GM12878 (cell line): ENCODE data around the gene PHLDB3. TPM values are rescaled to one million over a fixed set of nuclear protein-coding genes. Genes with fewer than 3 reads are reported as not detected.

Experiments
- ATAC-seq: fragments of 200-7000 bp; cut with Tn5 transposase; 3 replicates; pipeline ENCODE4 v1.9.1; 2020; ENCODE audit warnings: mild to moderate bottlenecking, moderate library complexity
- BruUV-seq: library from RNA; stranded (reverse); fragments of 400-500 nt; replicated peaks from 2 replicates; lab custom pipeline; 2021; lab: Mats Ljungman, UMichigan
- CTCF ChIA-PET: fragments of 300-600 bp; sonication (Branson Sonifier 250); formaldehyde crosslinking; extraction: SDS; loops from one replicate; lab custom pipeline; 2021; ENCODE audit warnings: inconsistent platforms; lab: Yijun Ruan, JAX
- POLR2A ChIA-PET: fragments of 350-600 bp; formaldehyde crosslinking; extraction: SDS; loops from one replicate; lab custom pipeline; 2021; ENCODE audit warnings: inconsistent platforms; lab: Charles Lee
- RAD21 ChIA-PET: fragments of 300-600 bp; sonication (Branson Sonifier 250); formaldehyde crosslinking; loops from one replicate; lab custom pipeline; 2023; ENCODE audit warnings: antibody characterized with exemption; ENCODE audit not compliant: unreplicated experiment; lab: Charles Lee
- SMC1A ChIA-PET: fragments of 300-600 bp; sonication (Branson Sonifier 250); formaldehyde crosslinking; loops from one replicate; lab custom pipeline; 2023; ENCODE audit not compliant: unreplicated experiment, uncharacterized antibody; lab: Charles Lee
- DNase-seq: peaks from one replicate; pipeline ENCODE4 v3.0.0-alpha.2; 2011; ENCODE audit warnings: low read depth, low spot score
- FAIRE-seq: peaks from 3 replicates; lab custom pipeline; 2011; peaks lifted over from hg19 to GRCh38; lab: Jason Lieb, UNC
- H2AFZ ChIP-seq: 2 replicates; pipeline ENCODE4 v1.6.0; 2011; ENCODE audit warnings: low read depth, low read length, control low read depth; ENCODE audit not compliant: control insufficient read depth
- H3K27ac ChIP-seq: 2 replicates; pipeline ENCODE4 v1.5.1; 2011; ENCODE audit warnings: control low read depth; ENCODE audit not compliant: control insufficient read depth, insufficient read depth
- H3K27me3 ChIP-seq, 2 experiments: replicated peaks in 1 of 2; 2 replicates each; pipeline versions ENCODE4 v1.6.0 to v1.6.1; 2011; ENCODE audit warnings: low read length in 1 of 2; ENCODE audit not compliant: control insufficient read depth in 2 of 2, insufficient read depth in 2 of 2
- H3K36me3 ChIP-seq, 2 experiments: 2 replicates each; pipeline ENCODE4 v1.5.1; 2011; ENCODE audit warnings: low read length in 1 of 2; ENCODE audit not compliant: control insufficient read depth in 2 of 2, insufficient read depth in 2 of 2
- H3K4me1 ChIP-seq: 2 replicates; pipeline ENCODE4 v1.6.1; 2011; ENCODE audit warnings: mild to moderate bottlenecking, low read length, moderate library complexity, mixed read lengths; ENCODE audit not compliant: control insufficient read depth, insufficient read depth
- H3K4me2 ChIP-seq: 2 replicates; pipeline ENCODE4 v1.6.0; 2011; ENCODE audit warnings: control low read depth; ENCODE audit not compliant: control insufficient read depth, insufficient read depth
- H3K4me3 ChIP-seq: fragments of 200-600 bp; sonication (generic); 2 replicates; pipeline ENCODE4 v1.5.1; 2016
- H3K79me2 ChIP-seq: 2 replicates; pipeline ENCODE4 v1.6.0; 2011; ENCODE audit warnings: low read length; ENCODE audit not compliant: control insufficient read depth, insufficient read depth
- H3K9ac ChIP-seq: 2 replicates; pipeline ENCODE4 v1.8.0; 2011; ENCODE audit warnings: low read length, control low read depth, mixed read lengths; ENCODE audit not compliant: control insufficient read depth, insufficient read depth
- H3K9me3 ChIP-seq: replicated peaks from 3 replicates; pipeline ENCODE4 v1.5.1; 2011; ENCODE audit warnings: mild to moderate bottlenecking, low read length; ENCODE audit not compliant: control insufficient read depth, insufficient read depth
- H4K20me1 ChIP-seq: 2 replicates; pipeline ENCODE4 v1.6.0; 2011; ENCODE audit not compliant: control insufficient read depth, insufficient read depth
- CBX5 ChIP-seq: sonication (generic); IDR thresholded peaks from 2 replicates; pipeline ENCODE4 v1.6.1; 2016; ENCODE audit warnings: low read depth, moderate library complexity, mild to moderate bottlenecking, inconsistent platforms
- CHD4 ChIP-seq: fragments of 200-600 bp; sonication (generic); IDR thresholded peaks from 2 replicates; pipeline ENCODE4 v1.6.1; 2016; ENCODE audit warnings: mild to moderate bottlenecking
- EED ChIP-seq: sonication (generic); IDR thresholded peaks from 2 replicates; pipeline ENCODE4 v1.6.1; 2016; ENCODE audit warnings: antibody characterized with exemption, low read depth
- IRF4 ChIP-seq: IDR thresholded peaks from 2 replicates; pipeline ENCODE4 v1.6.1; 2011; ENCODE audit warnings: low read depth, low read length
- JUNB ChIP-seq: IDR thresholded peaks from 2 replicates; pipeline ENCODE4 v1.6.1; 2016; ENCODE audit warnings: antibody characterized with exemption, mild to moderate bottlenecking
- KDM1A ChIP-seq: fragments of 200-600 bp; sonication (generic); IDR thresholded peaks from 2 replicates; pipeline ENCODE4 v1.6.1; 2016; ENCODE audit warnings: borderline replicate concordance
- MEF2A ChIP-seq: IDR thresholded peaks from 2 replicates; pipeline ENCODE4 v1.6.1; 2011; ENCODE audit warnings: low read depth, mild to moderate bottlenecking, low read length, moderate library complexity; ENCODE audit not compliant: insufficient read depth
- MTA2 ChIP-seq: fragments of 450-650 bp; IDR thresholded peaks from 2 replicates; pipeline ENCODE4 v1.6.1; 2016; ENCODE audit warnings: low read depth, mild to moderate bottlenecking, moderate library complexity
- MXI1 ChIP-seq: fragments of 150-350 bp; IDR thresholded peaks from 2 replicates; pipeline ENCODE4 v1.6.1; 2011; ENCODE audit warnings: low read depth, mild to moderate bottlenecking, inconsistent platforms, low read length, improper control_type of control experiment
- NR2F1 ChIP-seq: fragments of 450-650 bp; conservative IDR thresholded peaks from 2 replicates; pipeline ENCODE4 v1.6.1; 2017; ENCODE audit warnings: mild to moderate bottlenecking
- NRF1 ChIP-seq: conservative IDR thresholded peaks from 2 replicates; pipeline ENCODE4 v1.6.1; 2011; ENCODE audit warnings: mild to moderate bottlenecking, low read depth, low read length, improper control_type of control experiment
- RCOR1 ChIP-seq: conservative IDR thresholded peaks from 2 replicates; pipeline ENCODE4 v1.6.1; 2012; ENCODE audit warnings: low read depth, low read length, improper control_type of control experiment
- RELB ChIP-seq: fragments of 450-650 bp; IDR thresholded peaks from 2 replicates; pipeline ENCODE4 v1.6.1; 2017; ENCODE audit warnings: low read depth, mild to moderate bottlenecking, moderate library complexity
- RUNX3 ChIP-seq: IDR thresholded peaks from 2 replicates; pipeline ENCODE4 v1.6.1; 2012; ENCODE audit warnings: low read length, inconsistent platforms
- SMAD1 ChIP-seq: fragments of 450-650 bp; IDR thresholded peaks from 2 replicates; pipeline ENCODE4 v1.6.1; 2018; ENCODE audit warnings: mild to moderate bottlenecking, low read depth; ENCODE audit not compliant: partially characterized antibody
- SMARCA5 ChIP-seq: fragments of 450-650 bp; IDR thresholded peaks from 2 replicates; pipeline ENCODE4 v1.6.1; 2017; ENCODE audit warnings: mild to moderate bottlenecking
- ZNF217 ChIP-seq: fragments of 450-650 bp; IDR thresholded peaks from 2 replicates; pipeline ENCODE4 v1.6.1; 2017; ENCODE audit warnings: antibody characterized with exemption, mild to moderate bottlenecking
- ZNF384 ChIP-seq: IDR thresholded peaks from 2 replicates; pipeline ENCODE4 v1.6.1; 2012; ENCODE audit warnings: low read depth, mild to moderate bottlenecking, low read length, improper control_type of control experiment, borderline replicate concordance
- ZSCAN29 ChIP-seq: fragments of 450-650 bp; IDR thresholded peaks from 2 replicates; pipeline ENCODE4 v1.6.1; 2017; ENCODE audit warnings: mild to moderate bottlenecking, moderate library complexity
- WGBS: methylation state at CpG from one replicate; pipeline ENCODE4 v1.1.6; 2016; ENCODE audit warnings: low lambda C conversion rate; ENCODE audit not compliant: insufficient replicate concordance, insufficient coverage; ENCODE audit errors: missing lambda C conversion rate; 5-methylcytosine and 5-hydroxymethylcytosine counted together
- in situ Hi-C: fragments of 300-500 bp; cut with MboI; formaldehyde crosslinking; loops from 9 replicates; pipeline ENCODE4 v1.14.3; 2018; ENCODE audit warnings: mixed read lengths
- intact Hi-C: fragments of 100-400 bp; cut with micrococcal nuclease; formaldehyde crosslinking; loops from one replicate; pipeline ENCODE4 v1.14.2; 2022; ENCODE audit not compliant: unreplicated experiment
- polyA plus RNA-seq, 11 experiments: library from polyadenylated mRNA; depleted of rRNA in 4 of 11; unstranded in 6 of 11; stranded (reverse) in 5 of 11; fragments of >200 nt; fragmentation: Nextera tagmentation in 4 of 11; fragmentation: Illumina TruSeq in 1 of 11; extraction: Ambion mirVana in 4 of 11; extraction: Trizol in 1 of 11; gene quantifications; 1 replicate in 1 of 11; 2 replicates in 10 of 11; pipeline versions ENCODE4 v1.2.1 to v1.2.3, GENCODE V29; 2011 to 2016; ENCODE audit warnings: inconsistent platforms in 2 of 11, missing spikeins in 2 of 11, low read depth in 1 of 11
- total RNA-seq, 4 experiments: library from RNA; depleted of rRNA in 3 of 4; stranded (reverse); fragments of >200 nt in 3 of 4; fragmentation: Illumina TruSeq in 1 of 4; extraction: Trizol in 1 of 4; gene quantifications; 2 replicates each; pipeline versions ENCODE4 v1.2.1 to v1.2.3, GENCODE V29; 2013 to 2021
- TF ChIP-seq, protein P1 (sequence below): IDR thresholded peaks from 2 replicates; pipeline ENCODE4 v1.6.1; 2012; ENCODE audit warnings: low read depth, low read length, improper control_type of control experiment

Gene PHLDB3
- total and polyA plus RNA-seq, 10 of the 15 experiments (the other 5 are each of a cell fraction or from before 2014, with no cell fraction given): 0.13 to 13.0 (median 5.5) TPM

DNA sequence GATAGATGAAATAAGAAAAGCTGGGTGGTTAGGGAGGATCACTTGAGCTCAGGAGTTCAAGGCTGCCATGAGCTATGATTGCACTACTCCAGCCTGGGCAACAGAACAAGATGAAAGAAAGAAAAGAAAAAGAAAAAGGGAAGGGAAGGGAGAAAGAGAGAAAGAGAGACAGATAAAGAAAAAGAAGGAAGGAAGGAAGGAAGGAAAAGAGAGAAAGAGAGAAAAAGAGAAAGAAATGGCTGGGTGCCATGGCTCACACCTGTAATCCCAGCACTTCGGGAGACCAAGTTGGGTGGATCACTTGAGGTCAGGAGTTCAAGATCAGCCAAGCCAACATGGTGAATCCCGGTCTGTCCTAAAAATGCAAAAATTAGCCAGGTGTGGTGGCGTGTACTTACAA, 68.8 kb downstream of the PHLDB3 start:
- WGBS: 30% methylated on average over 3 of the region's 3 CpGs
- BruUV-seq: no TSS peak
- ChIA-PET SMC1A (interaction anchor here (0.6 to 1.7 kb wide), 2 partner anchors 11 to 96 kb away, joined by 3 to 6 read pairs; no protein-coding TSS in a partner anchor), POLR2A (no interaction called here), RAD21 (no interaction called here), CTCF (interaction anchor here (1.5 to 3.9 kb wide), 3 partner anchors 11 to 89 kb away, joined by 6 to 20 read pairs (median 9); no protein-coding TSS in a partner anchor)
- H3K27me3 ChIP-seq: no peaks in the 10 kb centered on the region
- TF ChIP-seq RCOR1 (no peak), SMAD1 (no peak), JUNB (no peak), MXI1 (no peak), NRF1 (no peak), MEF2A (no peak), ZSCAN29 (no peak), MTA2 (no peak), IRF4 (no peak), EED (no peak), KDM1A (no peak), RELB (no peak), ZNF384 (no peak), RUNX3 (no peak), ZNF217 (no peak), SMARCA5 (no peak), NR2F1 (no peak), CBX5 (no peak), CHD4 (no peak)
- TF ChIP-seq, protein P1, sequence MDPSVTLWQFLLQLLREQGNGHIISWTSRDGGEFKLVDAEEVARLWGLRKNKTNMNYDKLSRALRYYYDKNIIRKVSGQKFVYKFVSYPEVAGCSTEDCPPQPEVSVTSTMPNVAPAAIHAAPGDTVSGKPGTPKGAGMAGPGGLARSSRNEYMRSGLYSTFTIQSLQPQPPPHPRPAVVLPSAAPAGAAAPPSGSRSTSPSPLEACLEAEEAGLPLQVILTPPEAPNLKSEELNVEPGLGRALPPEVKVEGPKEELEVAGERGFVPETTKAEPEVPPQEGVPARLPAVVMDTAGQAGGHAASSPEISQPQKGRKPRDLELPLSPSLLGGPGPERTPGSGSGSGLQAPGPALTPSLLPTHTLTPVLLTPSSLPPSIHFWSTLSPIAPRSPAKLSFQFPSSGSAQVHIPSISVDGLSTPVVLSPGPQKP: no peak
- H2AFZ ChIP-seq: no peak overlapping the region
- in situ Hi-C loops: no loop called here
- H3K36me3 ChIP-seq: no peaks in the 10 kb centered on the region
- DNase-seq (no peak), ATAC-seq (no peak), FAIRE-seq (no peak)
- H3K79me2 ChIP-seq: no peaks in the 10 kb centered on the region
- intact Hi-C loops: no loop called here
- no peaks in the 10 kb centered on the region for H4K20me1 ChIP-seq
- no peaks in the 10 kb centered on the region for H3K4me1 ChIP-seq
- H3K27ac ChIP-seq: no peak overlapping the region
- H3K9ac ChIP-seq: no peak overlapping the region
- H3K4me2 ChIP-seq: no peak overlapping the region
- H3K9me3 ChIP-seq: no peaks in the 10 kb centered on the region; the same call in 2 of the 3 replicates
- no peak overlapping the region for H3K4me3 ChIP-seq
